ENCODE data around the gene AKT3.
"Not testable (repeated sequence)": the region's sequence is repeated elsewhere in the genome, so short reads cannot be mapped to it uniquely, and the experiment has no call there.

AKT3 gene

GRCh38 chr1:243595527-243596210 lies 254.4 kb downstream of the AKT3 start:
- peak; percentile 71 for DNase-seq

- DNase-seq: no peak
Observed at GRCh38 chr1:243594455-243594854, 255.6 kb downstream of the AKT3 start.

GRCh38 chr1:243589286-243589685 lies 260.8 kb downstream of the AKT3 start:
- not testable (repeated sequence) for DNase-seq

- no peak for DNase-seq
Observed at GRCh38 chr1:243587823-243588560, 262.1 kb downstream of the AKT3 start.

GRCh38 chr1:243587285-243587684 lies 262.8 kb downstream of the AKT3 start:
- no peak for DNase-seq

GRCh38 chr1:243585982-243586381 lies 264.1 kb downstream of the AKT3 start:
- no peak for DNase-seq

- peak; percentile 87 for DNase-seq
Observed at GRCh38 chr1:243582326-243582725, 267.7 kb downstream of the AKT3 start.

- no peak for DNase-seq
Observed at GRCh38 chr1:243580984-243581383, 269.1 kb downstream of the AKT3 start.

GRCh38 chr1:243580072-243580471 lies 270.0 kb downstream of the AKT3 start:
- DNase-seq: peak; percentile 36

GRCh38 chr1:243575070-243575469 lies 275.0 kb downstream of the AKT3 start:
- DNase-seq: no peak

- no peak for DNase-seq
Observed at GRCh38 chr1:243572940-243573339, 277.1 kb downstream of the AKT3 start.

- DNase-seq: peak; percentile 57
Observed at GRCh38 chr1:243568793-243569192, 281.2 kb downstream of the AKT3 start.

GRCh38 chr1:243564814-243565213 lies 285.2 kb downstream of the AKT3 start:
- no peak for DNase-seq

GRCh38 chr1:243563732-243564131 lies 286.3 kb downstream of the AKT3 start:
- DNase-seq: no peak

- no peak for DNase-seq
Observed at GRCh38 chr1:243562473-243562872, 287.6 kb downstream of the AKT3 start.

GRCh38 chr1:243561588-243562319 lies 288.3 kb downstream of the AKT3 start:
- no peak for DNase-seq

- peak; percentile 27 for DNase-seq
Observed at GRCh38 chr1:243559575-243560162, 290.4 kb downstream of the AKT3 start.

- no peak for DNase-seq
Observed at GRCh38 chr1:243558576-243558975, 291.5 kb downstream of the AKT3 start.

- no peak for DNase-seq
Observed at GRCh38 chr1:243557866-243558265, 292.2 kb downstream of the AKT3 start.

GRCh38 chr1:243554686-243555085 lies 295.4 kb downstream of the AKT3 start:
- no peak for DNase-seq

- no peak for DNase-seq
Observed at GRCh38 chr1:243553090-243553489, 297.0 kb downstream of the AKT3 start.

GRCh38 chr1:243550276-243550675 lies 299.8 kb downstream of the AKT3 start:
- DNase-seq: peak; percentile 75

- DNase-seq: no peak
Observed at GRCh38 chr1:243549791-243550190, 300.3 kb downstream of the AKT3 start.

Data from fibroblast of skin of right biceps (primary cell).